Loucy (cell line): ENCODE measurements around the gene ARHGAP15.

Source experiments
- EZH2phosphoT487 ChIP-seq: fragments of 200-600 bp; IDR thresholded peaks from 2 replicates; pipeline ENCODE4 v1.6.1; 2018; ENCODE audit warnings: antibody characterized with exemption, mild to moderate bottlenecking, moderate library complexity, borderline replicate concordance
- TF ChIP-seq, protein P1 (sequence below): fragments of 200-600 bp; sonication (generic); conservative IDR thresholded peaks from 2 replicates; pipeline ENCODE4 v1.5.1; 2014; ENCODE audit warnings: mild to moderate bottlenecking, antibody characterized with exemption, low read length

DNA sequence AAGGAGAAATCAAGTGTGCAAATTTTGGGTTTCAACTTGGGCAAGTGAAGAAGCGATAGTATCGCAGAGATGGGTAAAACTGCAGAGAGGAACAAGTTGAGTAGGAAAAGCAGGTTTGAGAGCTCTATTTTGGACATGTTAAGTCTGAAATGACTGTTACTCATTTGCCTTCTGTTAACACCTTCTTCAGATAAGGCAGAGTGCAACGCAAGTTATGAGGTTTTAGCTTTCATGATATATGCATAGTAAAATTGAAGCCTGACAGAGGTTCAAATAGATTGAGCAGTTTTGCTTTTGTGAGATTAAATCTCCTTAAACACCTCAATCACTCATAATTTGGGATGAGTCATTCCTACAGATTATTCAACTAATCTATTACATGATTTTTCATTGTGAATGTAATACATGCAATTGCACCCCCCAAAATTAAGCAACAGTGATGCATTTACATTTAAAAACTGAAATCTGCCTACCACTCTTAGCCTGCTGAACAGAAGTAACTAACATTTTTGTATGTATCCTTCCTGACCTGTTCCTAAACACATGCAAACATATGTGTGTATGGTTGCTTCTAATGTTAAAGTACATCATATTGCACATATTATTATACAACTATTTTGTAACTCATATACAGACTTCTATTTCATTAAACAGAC is 575.4 kb downstream of the ARHGAP15 start:
- TF ChIP-seq, protein P1, sequence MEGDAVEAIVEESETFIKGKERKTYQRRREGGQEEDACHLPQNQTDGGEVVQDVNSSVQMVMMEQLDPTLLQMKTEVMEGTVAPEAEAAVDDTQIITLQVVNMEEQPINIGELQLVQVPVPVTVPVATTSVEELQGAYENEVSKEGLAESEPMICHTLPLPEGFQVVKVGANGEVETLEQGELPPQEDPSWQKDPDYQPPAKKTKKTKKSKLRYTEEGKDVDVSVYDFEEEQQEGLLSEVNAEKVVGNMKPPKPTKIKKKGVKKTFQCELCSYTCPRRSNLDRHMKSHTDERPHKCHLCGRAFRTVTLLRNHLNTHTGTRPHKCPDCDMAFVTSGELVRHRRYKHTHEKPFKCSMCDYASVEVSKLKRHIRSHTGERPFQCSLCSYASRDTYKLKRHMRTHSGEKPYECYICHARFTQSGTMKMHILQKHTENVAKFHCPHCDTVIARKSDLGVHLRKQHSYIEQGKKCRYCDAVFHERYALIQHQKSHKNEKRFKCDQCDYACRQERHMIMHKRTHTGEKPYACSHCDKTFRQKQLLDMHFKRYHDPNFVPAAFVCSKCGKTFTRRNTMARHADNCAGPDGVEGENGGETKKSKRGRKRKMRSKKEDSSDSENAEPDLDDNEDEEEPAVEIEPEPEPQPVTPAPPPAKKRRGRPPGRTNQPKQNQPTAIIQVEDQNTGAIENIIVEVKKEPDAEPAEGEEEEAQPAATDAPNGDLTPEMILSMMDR: no peak
- TF ChIP-seq EZH2phosphoT487: no peak
